ENCODE measurements around the gene TRAPPC13. TPM values are rescaled to one million over a fixed set of nuclear protein-coding genes. Genes with fewer than 3 reads are reported as not detected.

Gene TRAPPC13
- total RNA-seq, 1 donor from 2014 or later = 9.2 TPM

GRCh38 chr5:65704621-65705239, 79.9 kb downstream of the TRAPPC13 start:
- no peak for DNase-seq (ENCODE audit: low read depth)
- no peak overlapping the region for H3K4me3 ChIP-seq (ENCODE audit: low read depth, low read length)
- TF ChIP-seq, protein P1, sequence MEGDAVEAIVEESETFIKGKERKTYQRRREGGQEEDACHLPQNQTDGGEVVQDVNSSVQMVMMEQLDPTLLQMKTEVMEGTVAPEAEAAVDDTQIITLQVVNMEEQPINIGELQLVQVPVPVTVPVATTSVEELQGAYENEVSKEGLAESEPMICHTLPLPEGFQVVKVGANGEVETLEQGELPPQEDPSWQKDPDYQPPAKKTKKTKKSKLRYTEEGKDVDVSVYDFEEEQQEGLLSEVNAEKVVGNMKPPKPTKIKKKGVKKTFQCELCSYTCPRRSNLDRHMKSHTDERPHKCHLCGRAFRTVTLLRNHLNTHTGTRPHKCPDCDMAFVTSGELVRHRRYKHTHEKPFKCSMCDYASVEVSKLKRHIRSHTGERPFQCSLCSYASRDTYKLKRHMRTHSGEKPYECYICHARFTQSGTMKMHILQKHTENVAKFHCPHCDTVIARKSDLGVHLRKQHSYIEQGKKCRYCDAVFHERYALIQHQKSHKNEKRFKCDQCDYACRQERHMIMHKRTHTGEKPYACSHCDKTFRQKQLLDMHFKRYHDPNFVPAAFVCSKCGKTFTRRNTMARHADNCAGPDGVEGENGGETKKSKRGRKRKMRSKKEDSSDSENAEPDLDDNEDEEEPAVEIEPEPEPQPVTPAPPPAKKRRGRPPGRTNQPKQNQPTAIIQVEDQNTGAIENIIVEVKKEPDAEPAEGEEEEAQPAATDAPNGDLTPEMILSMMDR (conservative IDR thresholded peaks at IDR 0.05; ENCODE audit: low read depth, low read length) = no peak

DNA sequence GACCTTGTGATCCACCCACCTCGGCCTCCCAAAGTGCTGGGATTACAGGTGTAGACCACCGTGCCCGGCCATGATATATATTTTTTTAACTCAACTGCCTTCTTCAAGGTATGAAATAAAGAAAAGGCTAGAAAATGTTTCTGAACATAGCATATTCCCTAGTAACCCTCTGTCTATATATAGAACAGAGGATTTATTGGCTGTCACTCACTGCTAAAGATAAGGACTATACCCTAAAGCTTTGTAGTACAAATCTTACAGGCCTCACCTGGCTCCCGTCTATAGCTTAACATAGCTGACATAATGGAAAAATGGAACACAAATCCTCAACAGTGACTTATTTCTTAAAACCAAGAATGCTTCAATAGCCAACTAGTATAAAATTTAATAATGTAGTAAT, 82.8 kb downstream of the TRAPPC13 start:
- H3K4me3 ChIP-seq (ENCODE audit: low read depth, low read length) = no peak overlapping the region
- DNase-seq (ENCODE audit: low read depth) = no peak
- TF ChIP-seq, protein P1 (conservative IDR thresholded peaks at IDR 0.05; ENCODE audit: low read depth, low read length) = no peak

GRCh38 chr5:65708145-65708544, 83.3 kb downstream of the TRAPPC13 start:
- DNase-seq (ENCODE audit: low read depth) = no peak
- TF ChIP-seq, protein P1 (conservative IDR thresholded peaks at IDR 0.05; ENCODE audit: low read depth, low read length) = no peak
- H3K4me3 ChIP-seq (ENCODE audit: low read depth, low read length) = no peak overlapping the region

Other genes with a start within 250 kb of the TRAPPC13 start
- 3.5 and 12.1 TPM in 2 replicates for gene ADAMTS6, start 143.1 kb upstream of the TRAPPC13 start, total RNA-seq
- gene CENPK, start 61.9 kb upstream of the TRAPPC13 start, total RNA-seq = 23.6 and 31.8 TPM in 2 replicates
- gene PPWD1, start 61.7 kb upstream of the TRAPPC13 start, total RNA-seq = 18.7 and 20.6 TPM in 2 replicates
- 6.3 and 8.5 TPM in 2 replicates for gene TRIM23, start 694 bp upstream of the TRAPPC13 start, total RNA-seq
- gene SHLD3, start within 50 bp of the TRAPPC13 start, total RNA-seq = 1.8 and 2.0 TPM in 2 replicates
- gene SGTB, start 97.1 kb downstream of the TRAPPC13 start, total RNA-seq = 5.1 and 9.5 TPM in 2 replicates
- gene NLN, start 97.2 kb downstream of the TRAPPC13 start, total RNA-seq = 25.8 and 49.7 TPM in 2 replicates

Data from epithelial cell of proximal tubule (primary cell).